Measurements from ENCODE around the gene RAX2. TPM values are rescaled to one million over a fixed set of nuclear protein-coding genes. Genes with fewer than 3 reads are reported as not detected.

The RAX2 gene
- total and polyA plus RNA-seq, 2 of the 13 experiments (the other 11 are each of a cell fraction or from before 2014, with no cell fraction given) = not detected

GRCh38 chr19:3762501-3763459 is 9.2 kb downstream of the RAX2 start, which contains the start of gene MRPL54 (continued):
- TF ChIP-seq RNF219 (CRISPR knock-in tag; IDR thresholded peaks at IDR 0.05) = no peak
- TF ChIP-seq SMYD3 (CRISPR knock-in tag; IDR thresholded peaks at IDR 0.05) = no peak
- TF ChIP-seq ZNF253 (CRISPR knock-in tag; IDR thresholded peaks at IDR 0.05; ENCODE audit: borderline replicate concordance) = no peak
- TF ChIP-seq AFF4 (CRISPR knock-in tag; IDR thresholded peaks at IDR 0.05) = no peak
- TF ChIP-seq IRF2 (CRISPR knock-in tag; IDR thresholded peaks at IDR 0.05) = peak; percentile 90
- TF ChIP-seq NFKBIZ (CRISPR knock-in tag; IDR thresholded peaks at IDR 0.05) = no peak
- TF ChIP-seq ZFY (CRISPR knock-in tag; IDR thresholded peaks at IDR 0.05) = peak; percentile 71
- no peak for TF ChIP-seq IKZF1 (IDR thresholded peaks at IDR 0.05)
- TF ChIP-seq PCBP2 (optimal IDR thresholded peaks at IDR 0.05; ENCODE audit: low read depth, low read length, poor library complexity, severe bottlenecking) = no peak
- TF ChIP-seq ONECUT2 (CRISPR knock-in tag; IDR thresholded peaks at IDR 0.05) = no peak
- TF ChIP-seq PHF5A (CRISPR knock-in tag; IDR thresholded peaks at IDR 0.05; ENCODE audit: low read depth, unreplicated experiment) = no peak
- TF ChIP-seq ATF1 (CRISPR knock-in tag; IDR thresholded peaks at IDR 0.05) = peak; percentile 95
- TF ChIP-seq ZNF530 (CRISPR knock-in tag; IDR thresholded peaks at IDR 0.05; ENCODE audit: low read depth) = no peak
- no peak for TF ChIP-seq ZNF782 (CRISPR knock-in tag; IDR thresholded peaks at IDR 0.05; ENCODE audit: borderline replicate concordance)
- TF ChIP-seq ZNF574 (CRISPR knock-in tag; IDR thresholded peaks at IDR 0.05) = peak; percentile 88
- no peak for TF ChIP-seq RFX3 (CRISPR knock-in tag; IDR thresholded peaks at IDR 0.05)
- no peak for TF ChIP-seq HDAC6 (IDR thresholded peaks at IDR 0.05; ENCODE audit: low read depth, low read length)
- 0 out of 2 replicates have a peak, but pooled peaks have one; percentile 56 for TF ChIP-seq SPEN (CRISPR knock-in tag; IDR thresholded peaks at IDR 0.05; ENCODE audit: low read depth)
- TF ChIP-seq AKAP8 (CRISPR knock-in tag; IDR thresholded peaks at IDR 0.05) = no peak
- no peak for TF ChIP-seq EZH2 (conservative IDR thresholded peaks at IDR 0.05; ENCODE audit: low read depth, low read length)
- no peak for TF ChIP-seq ZNF780A (CRISPR knock-in tag; IDR thresholded peaks at IDR 0.05)
